ENCODE results near the gene NDE1. TPM values are rescaled to one million over a fixed set of nuclear protein-coding genes. Genes with fewer than 3 reads are reported as not detected.

Gene NDE1
- total RNA-seq, 1 donor from 2014 or later, result 17.2 TPM

DNA sequence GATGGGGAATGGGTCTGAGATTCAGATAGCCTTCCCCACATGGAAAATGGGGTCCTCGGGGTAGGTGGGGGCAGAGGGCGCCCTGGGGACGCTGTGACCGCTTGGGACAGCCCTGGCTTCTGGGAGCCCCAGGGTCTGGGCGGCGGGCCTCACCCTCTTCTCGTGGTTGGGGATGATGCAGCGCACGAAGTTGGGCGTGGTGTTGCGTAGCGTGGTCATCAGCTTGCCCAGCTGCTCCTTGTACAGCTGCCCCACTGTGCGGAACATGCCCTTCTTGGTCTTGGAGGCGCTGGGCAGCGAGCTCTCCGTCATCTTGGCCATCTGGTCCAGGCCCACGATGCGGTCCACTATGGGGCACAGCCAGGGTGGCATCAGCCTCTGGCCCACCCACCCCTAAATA is 99.9 kb downstream of the NDE1 start:
- ATAC-seq, result no peak
- intact Hi-C loops (cut with micrococcal nuclease), result no loop called here
- no peak for DNase-seq

DNA sequence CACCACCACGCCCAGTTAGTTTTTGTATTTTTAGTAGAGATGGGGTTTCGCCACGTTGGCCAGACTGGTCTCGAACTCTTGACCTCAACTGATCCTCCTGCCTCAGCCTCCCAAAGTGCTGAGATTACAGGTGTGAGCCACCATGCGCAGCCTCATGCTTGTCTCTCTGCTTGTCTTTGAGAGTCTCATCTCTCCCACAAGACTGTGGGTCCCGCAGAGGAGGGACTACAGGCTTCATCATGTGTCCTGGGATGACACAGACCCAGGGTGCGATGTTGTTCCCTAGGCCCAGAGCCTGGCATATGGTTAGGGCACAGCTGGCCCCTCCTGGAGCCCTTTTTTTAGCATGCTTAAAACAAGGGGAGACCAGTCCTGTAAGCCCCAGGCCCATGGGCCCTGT is 101.9 kb downstream of the NDE1 start:
- no peak for ATAC-seq
- no peak for DNase-seq
- intact Hi-C loops (cut with micrococcal nuclease), result no loop called here

DNA sequence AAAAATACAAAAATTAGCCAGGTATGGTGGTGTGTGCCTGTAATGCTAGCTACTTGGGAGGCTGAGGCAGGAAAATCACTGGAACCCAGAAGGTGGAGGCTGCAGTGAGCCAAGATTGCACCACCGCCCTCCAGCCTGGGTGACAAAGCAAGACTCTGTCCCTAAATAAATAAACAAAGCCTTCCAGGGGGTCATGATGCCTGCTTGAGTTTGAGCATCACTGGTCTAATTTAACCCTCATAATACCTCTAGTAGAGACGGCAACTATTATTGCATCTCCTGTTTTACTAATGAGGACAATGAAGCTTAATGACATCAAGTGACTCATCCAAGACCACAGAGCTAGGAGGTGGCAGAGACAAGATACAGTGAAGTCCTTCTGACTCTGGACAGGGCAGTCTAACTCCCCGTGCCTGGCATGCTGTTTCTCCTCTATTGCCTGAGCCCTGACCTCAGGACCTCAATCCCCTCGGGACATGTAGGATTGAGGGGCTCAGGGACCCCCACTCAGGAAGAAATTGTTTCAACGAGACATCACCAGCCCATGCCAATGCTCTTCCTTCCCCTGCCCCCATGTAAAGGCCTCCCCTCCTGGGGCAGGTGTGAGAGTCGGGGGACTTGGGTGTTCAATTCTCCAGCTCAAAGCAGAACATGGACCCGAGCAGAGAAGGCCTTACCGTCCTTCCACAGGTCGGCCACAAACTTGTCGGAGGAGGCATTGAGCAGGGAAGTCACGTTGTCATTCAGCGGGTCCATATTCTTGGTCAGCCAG is 102.9 kb downstream of the NDE1 start:
- DNase-seq (no peak), ATAC-seq (no peak)
- intact Hi-C loops (cut with micrococcal nuclease), result no loop called here

DNA sequence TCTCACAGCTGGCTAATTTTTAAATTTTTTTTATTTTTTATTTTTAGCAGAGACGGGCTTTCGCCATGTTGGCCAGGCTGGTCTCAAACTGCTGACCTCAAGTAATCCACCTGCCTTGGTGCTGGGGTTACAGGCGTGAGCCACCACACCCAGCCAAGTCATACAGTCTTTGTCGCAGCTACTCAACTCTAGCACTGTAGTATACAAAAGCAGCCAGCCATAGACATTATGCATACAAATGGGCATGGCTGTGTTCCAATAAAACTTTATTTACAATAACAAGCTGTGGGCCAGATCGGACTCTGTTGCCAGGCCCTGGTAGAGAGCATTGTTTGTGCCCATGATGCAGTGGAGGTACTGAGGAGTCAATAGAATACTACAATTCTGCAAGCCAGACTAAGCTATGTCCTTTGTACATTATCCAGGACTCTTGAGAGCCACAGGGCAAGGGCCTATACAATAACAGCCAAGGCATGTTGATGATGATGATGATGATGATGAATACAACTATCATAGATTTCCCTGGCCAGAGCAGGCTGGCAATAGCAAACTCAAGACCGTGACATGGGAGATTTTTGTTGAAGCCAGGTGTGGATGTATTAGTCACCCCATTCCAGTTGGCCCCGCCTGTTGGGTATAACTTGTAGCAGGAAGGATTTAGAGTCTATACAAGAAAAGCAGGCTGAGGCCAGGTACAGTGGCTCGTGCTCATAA is 104.9 kb downstream of the NDE1 start:
- DNase-seq, result no peak
- intact Hi-C loops (cut with micrococcal nuclease), result no loop called here
- ATAC-seq, result no peak

DNA sequence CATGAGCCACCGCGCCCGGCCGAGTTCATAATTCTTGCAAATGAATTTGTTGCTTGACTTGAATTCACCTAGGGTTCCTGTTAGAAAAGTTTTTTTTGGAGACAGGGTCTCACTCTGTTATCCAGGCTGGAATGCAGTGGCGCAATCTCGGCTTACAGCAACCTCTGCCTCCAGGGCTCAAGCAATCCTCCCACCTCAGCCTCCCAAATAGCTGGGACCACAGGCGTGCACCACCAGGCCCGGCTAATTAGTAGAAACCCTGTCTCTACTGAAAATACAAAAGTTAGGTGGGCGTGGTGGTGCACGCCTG is 107.0 kb downstream of the NDE1 start:
- intact Hi-C loops (cut with micrococcal nuclease), result no loop called here
- no peak for DNase-seq
- no peak for ATAC-seq

DNA sequence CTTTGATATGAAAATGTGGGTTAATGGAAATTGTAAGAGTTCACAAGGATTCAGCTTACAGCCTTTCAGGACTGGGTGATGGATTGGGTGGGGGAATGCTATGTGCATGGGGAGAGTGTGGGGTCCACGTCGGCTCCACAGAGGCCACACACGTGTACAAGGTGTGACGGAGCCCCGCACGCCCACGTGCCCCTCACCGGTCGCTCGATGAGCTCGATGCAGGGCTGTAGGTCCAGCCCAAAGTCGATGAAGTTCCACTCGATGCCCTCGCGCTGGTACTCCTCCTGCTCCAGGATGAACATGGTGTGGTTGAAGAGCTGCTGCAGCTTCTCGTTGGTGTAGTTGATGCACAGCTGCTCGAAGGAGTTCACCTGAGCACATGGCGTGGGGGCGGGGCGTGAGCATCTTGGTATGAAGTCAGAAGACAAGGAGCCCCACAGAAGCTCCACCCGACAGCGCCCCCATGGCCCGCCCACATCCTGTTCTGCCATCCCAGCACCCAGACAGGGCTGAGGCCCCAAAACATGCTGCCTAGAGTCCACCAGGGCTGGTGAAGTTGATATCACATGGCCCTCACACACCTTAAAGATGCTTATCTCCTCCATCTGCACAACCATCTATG is 107.7 kb downstream of the NDE1 start:
- no peak for DNase-seq
- intact Hi-C loops (cut with micrococcal nuclease), result no loop called here
- ATAC-seq, result no peak

DNA sequence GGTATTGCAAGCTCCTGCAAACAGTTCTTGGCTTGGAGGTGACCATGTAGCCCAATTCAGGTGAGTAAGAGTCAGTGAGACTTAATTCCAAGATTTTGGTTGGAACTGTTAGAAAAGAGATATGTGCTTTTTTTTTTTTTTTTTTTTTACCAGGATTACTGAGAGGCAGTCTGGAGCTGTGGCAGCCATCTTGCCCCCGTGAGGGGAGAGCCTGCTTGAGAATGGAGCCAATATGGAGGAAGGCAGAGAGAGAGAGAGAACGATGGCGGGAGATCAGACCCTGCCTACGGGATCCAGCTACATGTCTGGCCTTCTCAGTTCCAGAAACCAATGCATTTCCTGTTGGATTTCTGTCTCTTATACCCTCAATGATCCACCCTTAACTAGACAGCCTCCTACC is 109.0 kb downstream of the NDE1 start:
- ATAC-seq, result no peak
- no peak for DNase-seq
- intact Hi-C loops (cut with micrococcal nuclease), result no loop called here

DNA sequence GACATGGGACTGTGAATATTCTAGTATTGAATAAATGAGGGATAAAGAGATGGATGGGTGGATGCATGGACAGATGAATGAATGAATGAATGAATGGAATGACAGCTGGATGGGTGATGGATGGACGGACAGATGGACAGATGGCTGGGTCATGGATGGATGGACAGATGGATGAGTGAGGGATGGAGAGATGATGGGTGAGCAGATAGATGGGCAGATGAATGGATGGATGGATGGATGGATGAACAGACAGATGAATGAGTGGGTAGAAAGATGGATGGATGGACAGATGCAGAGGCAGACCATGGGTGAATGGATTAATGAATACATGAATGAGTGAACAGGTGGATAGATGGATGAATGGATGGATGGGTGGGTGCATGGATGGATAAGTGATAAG is 110.1 kb downstream of the NDE1 start:
- DNase-seq (no peak), ATAC-seq (no peak)
- intact Hi-C loops (cut with micrococcal nuclease), result loop anchor here (10.0 kb wide), 1 partner anchor 375 kb away; no protein-coding TSS in a partner anchor

DNA sequence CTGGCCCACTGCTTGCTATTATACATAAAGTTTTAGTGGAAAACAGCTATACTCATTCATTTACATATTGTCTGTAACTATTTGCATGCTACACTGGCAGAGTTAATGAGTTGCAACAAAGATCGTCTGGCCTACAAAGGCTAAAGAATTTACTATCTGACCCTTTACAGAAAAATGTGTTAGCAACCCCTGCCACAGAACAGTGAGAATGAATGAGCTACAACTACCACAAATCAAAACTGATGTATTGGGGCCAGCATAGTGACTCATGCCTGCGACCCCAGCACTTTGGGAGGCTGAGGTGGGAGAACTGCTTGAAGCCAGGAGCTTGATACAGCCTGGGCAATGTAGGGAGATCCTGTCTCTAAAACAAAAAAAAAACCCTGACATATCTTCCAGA is 114.1 kb downstream of the NDE1 start:
- ATAC-seq, result no peak
- intact Hi-C loops (cut with micrococcal nuclease), result loop anchor here (10.0 kb wide), 1 partner anchor 371 kb away; no protein-coding TSS in a partner anchor

DNA sequence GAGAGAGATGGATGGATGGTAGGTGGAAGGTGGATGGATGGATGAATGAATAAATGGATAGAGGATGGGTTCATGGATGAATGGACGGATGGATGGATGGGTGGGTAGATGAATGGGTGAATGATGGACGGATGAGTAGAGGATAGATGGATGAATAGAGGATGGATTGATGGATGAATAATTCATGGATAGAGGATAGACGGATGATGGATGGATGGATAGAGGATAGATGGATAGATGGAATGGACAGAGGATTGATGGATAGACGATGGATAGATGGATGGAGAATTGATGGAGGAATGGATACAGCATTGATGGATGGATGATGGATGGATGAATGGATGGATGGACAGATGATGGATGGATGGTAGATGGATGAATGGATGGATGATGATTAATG is 115.1 kb downstream of the NDE1 start:
- ATAC-seq (no peak), DNase-seq (no peak)
- intact Hi-C loops (cut with micrococcal nuclease), result loop anchor here (10.0 kb wide), 1 partner anchor 370 kb away; no protein-coding TSS in a partner anchor

More for the DNA sequence above, 114.1 kb downstream of the NDE1 start:
- DNase-seq, result no peak

DNA sequence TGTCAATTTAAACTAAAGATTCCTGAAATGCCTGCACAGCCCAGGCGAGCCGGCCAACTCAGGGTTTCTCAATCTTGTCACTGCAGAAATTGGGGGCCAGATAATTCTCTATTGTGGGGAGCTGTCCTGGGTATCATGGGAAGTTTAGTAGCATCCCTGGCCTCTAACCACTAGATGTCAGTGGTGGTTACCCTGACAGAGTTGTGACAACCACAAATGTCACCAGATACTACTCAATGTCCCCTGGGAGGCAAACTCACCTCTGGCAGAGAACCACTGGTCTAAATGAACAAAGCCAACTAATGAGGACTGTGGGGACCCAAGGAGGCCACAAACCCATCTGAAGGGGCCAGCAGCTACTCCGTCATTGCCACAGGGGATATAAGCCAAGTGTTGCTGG is 115.8 kb downstream of the NDE1 start:
- ATAC-seq (peak; percentile 87), DNase-seq (no peak)
- intact Hi-C loops (cut with micrococcal nuclease), result loop anchor here (2.0 to 10.0 kb wide), 2 partner anchors 57 to 369 kb away; no protein-coding TSS in a partner anchor

DNA sequence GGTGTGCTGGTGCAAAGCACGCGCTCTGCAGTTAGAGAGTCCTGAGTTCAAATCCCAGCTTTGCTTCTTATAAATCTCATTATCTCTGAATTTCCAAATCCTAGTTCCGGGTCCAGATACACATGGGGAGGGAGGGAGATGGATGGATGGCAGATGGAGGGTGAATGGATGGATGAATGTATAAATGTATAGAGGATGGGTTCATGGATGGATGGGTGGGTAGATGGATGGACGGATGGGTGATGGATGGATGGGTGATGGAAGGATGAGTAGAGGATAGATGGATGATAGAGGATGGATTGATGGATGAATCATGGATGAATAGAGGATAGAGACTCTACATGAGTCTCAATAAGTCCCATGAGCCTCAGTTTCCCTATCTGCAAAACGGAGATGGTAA is 116.9 kb downstream of the NDE1 start:
- intact Hi-C loops (cut with micrococcal nuclease), result loop anchor here (2.0 to 10.0 kb wide), 2 partner anchors 56 to 368 kb away; no protein-coding TSS in a partner anchor
- DNase-seq (no peak), ATAC-seq (no peak)

DNA sequence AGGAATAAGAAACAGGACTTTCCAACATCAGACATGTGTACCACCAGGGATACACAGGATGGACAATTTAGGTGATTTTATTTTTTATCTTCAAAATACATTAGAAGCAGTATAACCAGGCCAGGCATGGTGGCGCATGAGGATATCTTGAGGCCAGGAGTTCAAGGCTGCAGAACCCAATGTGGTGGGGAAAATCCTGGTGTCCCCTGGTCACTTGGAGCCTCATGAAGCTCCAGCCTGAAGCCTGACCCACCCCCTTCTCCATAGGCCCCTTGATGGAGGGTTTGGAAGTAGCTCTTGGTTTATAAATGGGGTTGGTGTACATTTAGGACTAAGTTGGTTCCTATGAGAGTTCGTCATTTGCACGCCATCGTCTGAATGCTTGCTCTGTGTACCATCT is 118.2 kb downstream of the NDE1 start:
- ATAC-seq, result no peak
- intact Hi-C loops (cut with micrococcal nuclease), result loop anchor here (10.0 kb wide), 1 partner anchor 367 kb away; no protein-coding TSS in a partner anchor
- no peak for DNase-seq

DNA sequence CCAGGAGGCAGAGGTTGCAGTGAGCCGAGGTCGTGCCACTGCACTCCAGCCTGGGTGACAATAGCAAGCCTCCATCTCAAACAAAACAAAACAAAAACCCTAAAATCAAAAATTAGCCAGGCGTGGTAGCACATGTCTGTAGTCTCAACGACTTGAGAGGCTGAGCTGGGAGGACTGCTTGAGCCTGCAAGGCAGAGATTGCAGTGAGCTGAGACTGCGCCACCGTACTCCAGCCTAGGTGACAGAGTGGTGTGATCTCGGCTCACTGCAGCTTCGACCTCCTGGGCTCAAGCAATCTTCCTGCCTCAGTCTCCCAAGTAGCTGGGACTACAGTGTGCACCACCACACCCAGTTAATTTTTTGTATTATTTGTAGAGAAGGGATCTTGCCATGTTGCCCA is 119.2 kb downstream of the NDE1 start:
- intact Hi-C loops (cut with micrococcal nuclease), result loop anchor here (10.0 kb wide), 1 partner anchor 366 kb away; no protein-coding TSS in a partner anchor
- no peak for DNase-seq
- ATAC-seq, result no peak

DNA sequence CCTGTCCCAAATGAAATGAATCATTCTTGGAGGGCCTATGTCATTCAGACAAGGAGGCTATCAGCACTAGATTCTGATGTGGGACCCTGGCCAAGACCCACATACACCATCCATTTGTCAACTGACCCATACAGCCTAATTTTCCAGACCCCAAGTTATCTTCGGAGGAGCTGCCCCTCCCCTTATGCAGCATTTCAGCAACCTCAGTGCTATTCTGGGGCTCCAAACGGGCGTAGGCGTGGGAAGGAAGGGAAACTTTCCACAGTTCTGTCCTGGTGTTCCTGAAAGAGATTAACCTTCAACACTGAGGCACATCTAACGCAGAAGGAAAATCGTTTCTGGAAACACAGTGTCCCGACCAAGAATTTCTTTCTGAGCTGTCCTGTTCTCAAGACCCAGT is 120.1 kb downstream of the NDE1 start:
- DNase-seq (no peak), ATAC-seq (peak; percentile 60)
- intact Hi-C loops (cut with micrococcal nuclease), result no loop called here

DNA sequence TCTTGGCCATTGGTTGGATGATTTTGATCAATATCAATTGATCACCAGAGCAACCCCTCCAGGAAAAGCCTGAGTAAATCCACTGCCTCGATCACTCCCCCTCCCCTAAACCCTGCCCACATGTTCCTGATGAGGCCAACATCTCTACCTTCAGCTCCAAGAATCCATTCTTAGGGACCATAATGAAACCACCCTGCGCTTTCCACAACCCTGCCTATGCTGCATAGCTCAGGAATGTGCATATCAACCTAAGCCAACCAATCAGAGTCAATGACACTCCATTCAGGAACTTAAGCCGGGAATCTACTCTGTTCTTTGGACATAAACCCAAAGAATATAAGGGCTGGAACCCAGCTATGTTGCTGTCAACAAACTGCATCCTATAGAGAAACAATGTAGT is 120.5 kb downstream of the NDE1 start:
- ATAC-seq (no peak), DNase-seq (no peak)
- intact Hi-C loops (cut with micrococcal nuclease), result no loop called here

DNA sequence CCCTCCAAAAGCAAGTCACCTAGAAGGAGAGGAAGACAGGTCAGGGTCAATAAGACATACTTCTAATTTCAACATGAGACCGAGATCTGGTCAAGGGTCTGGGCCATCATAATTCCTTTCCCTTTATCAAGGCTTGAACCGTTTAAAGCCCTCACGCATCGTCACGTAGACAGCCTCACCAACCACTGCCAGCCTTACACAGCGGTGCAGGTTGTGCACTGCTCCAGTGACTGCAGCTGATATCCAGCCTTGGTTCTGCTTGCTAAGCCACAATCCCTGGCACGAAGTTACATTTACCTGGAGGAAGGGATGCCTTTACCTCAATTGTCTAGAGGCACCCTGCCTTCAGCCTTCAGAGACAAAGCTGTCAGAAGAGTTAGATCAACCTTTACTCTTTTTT is 121.6 kb downstream of the NDE1 start:
- DNase-seq, result no peak
- no peak for ATAC-seq
- intact Hi-C loops (cut with micrococcal nuclease), result no loop called here

DNA sequence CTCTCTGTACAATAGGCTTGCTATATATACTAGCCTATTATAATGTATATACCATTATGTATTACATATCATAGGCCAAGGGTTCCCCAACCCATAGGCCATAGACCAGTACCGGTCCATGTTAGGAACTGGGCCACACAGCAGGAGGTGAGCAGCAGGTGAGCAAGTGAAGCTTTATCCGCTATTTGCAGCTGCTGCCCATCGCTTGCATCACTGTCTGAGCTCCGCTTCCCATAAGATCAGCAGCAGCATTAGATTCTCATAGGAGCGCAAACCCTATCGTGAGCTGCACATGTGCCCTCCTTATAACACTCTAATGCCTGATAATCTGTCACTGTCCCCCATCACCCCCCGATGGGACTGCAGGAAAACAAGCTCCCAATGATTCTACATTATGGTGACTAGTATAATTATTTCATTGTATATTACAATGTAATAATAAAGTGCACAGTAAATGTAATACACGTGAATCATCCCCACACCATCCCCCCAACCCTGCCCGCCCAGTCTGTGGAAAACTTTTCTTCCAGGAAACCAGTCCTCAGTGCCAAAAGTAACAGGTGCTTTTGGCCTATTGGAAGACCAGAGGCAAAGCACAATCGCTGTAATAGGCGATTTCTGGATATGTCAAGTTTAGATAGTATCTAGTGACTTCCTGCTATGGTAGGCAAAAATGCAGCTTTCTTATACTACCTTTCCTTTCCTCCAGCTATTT is 122.7 kb downstream of the NDE1 start:
- intact Hi-C loops (cut with micrococcal nuclease), result no loop called here
- no peak for ATAC-seq
- DNase-seq, result no peak

DNA sequence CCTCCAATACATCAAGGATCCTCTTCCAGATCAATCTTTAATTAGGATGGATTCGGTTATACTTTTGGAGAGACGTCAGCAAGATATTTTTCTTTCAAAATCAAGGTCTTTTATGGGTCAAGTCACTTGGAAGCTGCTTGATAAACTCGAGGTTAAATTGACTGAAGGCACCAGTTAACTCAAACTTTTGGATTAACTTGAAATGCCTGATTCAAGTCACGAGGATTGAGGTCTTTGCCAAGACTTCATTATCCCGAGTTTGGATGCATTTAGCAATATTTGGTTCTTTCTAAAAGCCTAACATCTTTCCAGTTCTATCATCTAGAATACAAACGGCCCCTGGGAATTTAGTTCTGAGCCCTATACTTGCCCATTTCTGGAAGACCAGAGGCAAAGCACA is 123.9 kb downstream of the NDE1 start:
- DNase-seq (no peak), ATAC-seq (no peak)
- intact Hi-C loops (cut with micrococcal nuclease), result no loop called here

DNA sequence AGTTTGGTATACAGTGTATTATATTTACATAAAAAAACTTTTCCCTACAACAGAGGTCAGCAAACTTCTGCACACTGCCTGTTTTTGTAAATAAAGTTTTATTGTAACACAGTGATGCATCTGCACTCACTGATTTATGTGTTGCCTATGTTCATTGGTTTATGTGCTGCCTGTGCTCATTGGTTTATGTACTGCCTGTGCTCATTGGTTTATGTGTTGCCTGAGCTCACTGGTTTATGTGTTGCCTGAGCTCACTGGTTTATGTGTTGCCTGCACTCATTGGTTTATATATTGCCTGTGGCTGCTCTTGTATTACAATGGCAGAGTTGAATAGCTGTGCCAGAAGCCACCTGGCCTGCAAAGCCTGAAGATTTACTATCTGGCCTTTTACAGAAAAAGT is 125.2 kb downstream of the NDE1 start:
- ATAC-seq (no peak), DNase-seq (no peak)
- intact Hi-C loops (cut with micrococcal nuclease), result no loop called here

All from left ventricle myocardium superior (tissue), 1 donor.